Measurements from ENCODE around the gene LMO7. TPM values are rescaled to one million over a fixed set of nuclear protein-coding genes. Genes with fewer than 3 reads are reported as not detected.
A peak's percentile ranks its signal among the peaks of the same experiment; 100 is the strongest.
"Not testable (repeated sequence)": the region's sequence is repeated elsewhere in the genome, so short reads cannot be mapped to it uniquely, and the experiment has no call there.

Gene LMO7
- total and polyA plus RNA-seq, 4 donors, result 75.9 to 679 (median 214) TPM

GRCh38 chr13:75790198-75790970, 154.3 kb downstream of the LMO7 start:
- DNase-seq, result no peak
- Histone ChIP-seq H3K4me3 (no peak overlapping the region), H3K4me1 (ENCODE audit: control insufficient read depth in 5 of 5, insufficient read depth in 5 of 5, low read length in 5 of 5) (peaks cover 8 to 31% (median 13%) of the 10 kb centered on the region in 5 donors), H3K27ac (ENCODE audit: low read depth in 1 of 2, low read length in 1 of 2) (peak overlapping the region in 1 of 2 donors; percentile 74), H3K9ac (ENCODE audit: insufficient read depth in 1 of 2, low read length in 2 of 2) (no peak overlapping the region), H3K27me3 (ENCODE audit: control insufficient read depth in 3 of 3, insufficient read depth in 3 of 3, low read length in 2 of 3) (no peaks in the 10 kb centered on the region), H3K9me3 (ENCODE audit: control insufficient read depth in 4 of 4, insufficient read depth in 3 of 4, low read length in 3 of 4) (no peaks in the 10 kb centered on the region), H3K36me3 (ENCODE audit: control insufficient read depth in 4 of 4, insufficient read depth in 4 of 4, low read length in 4 of 4) (peaks cover 0 to 2% (median 0%) of the 10 kb centered on the region in 4 donors)
- TF ChIP-seq CTCF (IDR thresholded peaks at IDR 0.05; ENCODE audit: control extremely low read depth, extremely low read depth), result no peak
- no peak for ATAC-seq (ENCODE audit: insufficient read depth, low FRiP score)
- 87 to 94% methylated on average over 4 of the region's 4 CpGs for WGBS, 2 donors

GRCh38 chr13:75792526-75793187, 156.5 kb downstream of the LMO7 start:
- no peak for TF ChIP-seq CTCF (IDR thresholded peaks at IDR 0.05; ENCODE audit: control extremely low read depth, extremely low read depth)
- Histone ChIP-seq H3K36me3 (ENCODE audit: control insufficient read depth in 4 of 4, insufficient read depth in 4 of 4, low read length in 4 of 4) (peaks cover 0 to 9% (median under 1%) of the 10 kb centered on the region in 4 donors), H3K4me3 (no peak overlapping the region), H3K27me3 (ENCODE audit: control insufficient read depth in 3 of 3, insufficient read depth in 3 of 3, low read length in 2 of 3) (no peaks in the 10 kb centered on the region), H3K4me1 (ENCODE audit: control insufficient read depth in 5 of 5, insufficient read depth in 5 of 5, low read length in 5 of 5) (peaks cover 8 to 26% (median 10%) of the 10 kb centered on the region in 5 donors), H3K9me3 (ENCODE audit: control insufficient read depth in 4 of 4, insufficient read depth in 3 of 4, low read length in 3 of 4) (no peaks in the 10 kb centered on the region), H3K9ac (ENCODE audit: insufficient read depth in 1 of 2, low read length in 2 of 2) (no peak overlapping the region), H3K27ac (ENCODE audit: low read depth in 1 of 2, low read length in 1 of 2) (peak overlapping the region in 1 of 2 donors; percentile 78)
- WGBS, 2 donors, result 65 to 78% methylated on average over 3 of the region's 3 CpGs
- ATAC-seq (ENCODE audit: insufficient read depth, low FRiP score) (no peak), DNase-seq (peak in 2 of 3 donors; percentile 48 to 60)

- H3K27me3 ChIP-seq (ENCODE audit: control insufficient read depth in 3 of 3, insufficient read depth in 3 of 3, low read length in 2 of 3); H3K36me3 ChIP-seq (ENCODE audit: control insufficient read depth in 4 of 4, insufficient read depth in 4 of 4, low read length in 4 of 4); DNase-seq; ATAC-seq (ENCODE audit: insufficient read depth, low FRiP score); H3K4me3 ChIP-seq; H3K9me3 ChIP-seq (ENCODE audit: control insufficient read depth in 4 of 4, insufficient read depth in 3 of 4, low read length in 3 of 4); H3K9ac ChIP-seq (ENCODE audit: insufficient read depth in 1 of 2, low read length in 2 of 2): not testable (repeated sequence)
- peaks cover 8 to 29% (median 10%) of the 10 kb centered on the region in 5 donors for H3K4me1 ChIP-seq (ENCODE audit: control insufficient read depth in 5 of 5, insufficient read depth in 5 of 5, low read length in 5 of 5)
- WGBS, 2 donors, result 83 to 89% methylated on average over 9 of the region's 9 CpGs
- H3K27ac ChIP-seq (ENCODE audit: low read depth in 1 of 2, low read length in 1 of 2), result peak overlapping the region in 1 of 2 donors; percentile 78
Observed at GRCh38 chr13:75793188-75793567, 157.0 kb downstream of the LMO7 start.

DNA sequence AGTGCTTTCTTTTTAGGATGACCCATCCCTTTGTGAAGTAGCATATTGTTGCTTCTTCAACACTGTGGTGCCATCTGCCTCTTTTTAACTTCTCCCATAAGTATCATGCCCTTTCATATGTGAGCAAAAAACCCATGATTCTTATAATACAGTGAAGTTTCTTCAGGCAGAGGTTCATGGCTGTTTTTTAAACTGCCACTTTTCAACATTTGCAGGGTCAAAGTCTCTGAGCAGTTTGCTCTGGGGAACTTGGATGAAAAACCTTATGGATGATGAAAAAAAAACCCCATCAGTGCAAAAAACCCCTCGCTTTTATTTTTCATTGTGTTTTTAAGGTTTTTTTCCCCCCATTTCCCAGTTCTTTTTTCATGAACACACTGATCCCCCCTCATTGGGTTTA, 158.5 kb downstream of the LMO7 start:
- no peaks in the 10 kb centered on the region for H3K9me3 ChIP-seq (ENCODE audit: control insufficient read depth in 4 of 4, insufficient read depth in 3 of 4, low read length in 3 of 4)
- ATAC-seq (ENCODE audit: insufficient read depth, low FRiP score), result no peak
- H3K36me3 ChIP-seq (ENCODE audit: control insufficient read depth in 4 of 4, insufficient read depth in 4 of 4, low read length in 4 of 4), result peaks cover 0 to 9% (median 2%) of the 10 kb centered on the region in 4 donors
- peaks cover 4 to 32% (median 10%) of the 10 kb centered on the region in 5 donors for H3K4me1 ChIP-seq (ENCODE audit: control insufficient read depth in 5 of 5, insufficient read depth in 5 of 5, low read length in 5 of 5)
- no peaks in the 10 kb centered on the region for H3K27me3 ChIP-seq (ENCODE audit: control insufficient read depth in 3 of 3, insufficient read depth in 3 of 3, low read length in 2 of 3)
- 81 to 92% methylated on average over 1 of the region's 1 CpG for WGBS, 2 donors
- no peak for TF ChIP-seq CTCF (IDR thresholded peaks at IDR 0.05; ENCODE audit: control extremely low read depth, extremely low read depth)
- H3K9ac ChIP-seq (ENCODE audit: insufficient read depth in 1 of 2, low read length in 2 of 2), result no peak overlapping the region
- DNase-seq, result no peak
- H3K27ac ChIP-seq (ENCODE audit: low read depth in 1 of 2, low read length in 1 of 2), result no peak overlapping the region
- no peak overlapping the region for H3K4me3 ChIP-seq

All from lung (tissue), 12 donors.